ENCODE data around the gene EPHA2. TPM values are rescaled to one million over a fixed set of nuclear protein-coding genes. Genes with fewer than 3 reads are reported as not detected.
A peak's percentile ranks its signal among the peaks of the same experiment; 100 is the strongest.

EPHA2 gene
- total RNA-seq, 2 experiments from 2014 or later, result 0.22 to 0.33 TPM

DNA sequence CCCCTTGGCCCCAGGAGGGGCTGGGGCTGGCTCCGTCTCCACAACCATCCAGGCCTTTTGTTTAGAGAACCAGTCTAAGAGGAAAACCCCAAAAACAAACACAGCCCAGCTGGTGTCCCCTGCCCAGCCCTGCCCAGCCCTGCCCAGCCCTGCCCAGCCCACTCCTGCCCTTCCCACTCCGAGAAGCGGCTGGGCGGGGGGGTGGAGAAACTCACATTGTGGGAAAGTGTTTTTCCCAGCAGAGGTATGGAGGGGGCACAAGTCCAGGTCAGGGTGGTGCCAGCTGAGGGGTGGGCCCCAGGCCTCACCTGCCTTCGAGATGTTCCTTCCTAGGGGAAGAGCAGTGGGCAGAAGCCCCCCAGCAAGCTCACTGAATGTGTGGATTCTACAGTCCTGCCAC lies 72.4 kb downstream of the EPHA2 start:
- Mint-ChIP-seq H3K4me3 (no peak overlapping the region), H3K4me1 (ENCODE audit: low read depth) (peaks cover 6% of the 10 kb centered on the region), H3K27me3 (no peaks in the 10 kb centered on the region), H3K36me3 (no peaks in the 10 kb centered on the region), H3K27ac (no peak overlapping the region), H3K9me3 (no peaks in the 10 kb centered on the region)
- POLR2A ChIA-PET, result no interaction called here
- DNase-seq, result no peak
- intact Hi-C loops (cut with micrococcal nuclease), result no loop called here
- CTCF ChIA-PET, result interaction anchor here (0.5 to 8.3 kb wide), 14 partner anchors 10 to 376 kb away, joined by 3 to 381 read pairs (median 6); partner anchors contain the start of gene FAM131C

DNA sequence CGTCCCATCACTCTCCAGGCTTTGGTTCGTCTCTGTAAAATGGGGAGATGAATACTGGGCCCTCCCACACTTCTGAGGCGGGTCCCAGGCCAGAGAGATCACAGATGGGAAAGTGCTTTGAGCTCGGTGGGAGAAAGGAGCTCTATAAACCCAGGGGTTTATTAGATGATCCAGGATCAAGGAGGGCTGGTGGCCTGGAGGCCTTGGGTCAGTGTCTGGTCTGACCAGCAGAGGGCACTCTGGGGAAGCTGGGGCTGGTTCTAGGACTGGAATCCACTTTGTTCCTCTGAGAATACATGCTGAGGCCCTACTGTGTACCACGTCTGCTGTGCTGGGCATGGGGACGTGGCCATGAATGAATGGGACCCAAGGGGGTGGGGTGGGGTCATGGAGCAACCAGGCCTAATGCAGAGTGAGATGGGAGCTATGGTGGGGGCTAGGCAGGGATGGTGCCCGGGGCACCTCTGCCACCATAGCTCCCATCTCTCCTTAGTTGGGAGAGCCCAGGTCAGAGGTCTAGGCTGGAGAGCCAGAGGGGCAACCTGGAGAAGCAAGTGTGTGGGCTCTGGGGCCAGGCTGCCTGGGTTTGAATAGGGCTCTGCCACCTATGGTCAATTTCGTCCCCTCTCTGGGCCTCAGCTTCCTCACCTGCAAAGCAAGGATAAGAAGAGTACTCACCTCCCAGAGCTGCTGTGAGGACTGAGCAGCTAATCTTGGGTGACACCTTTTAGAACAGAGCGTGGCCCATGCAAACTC lies 73.4 kb downstream of the EPHA2 start:
- intact Hi-C loops (cut with micrococcal nuclease), result loop anchor here (1.0 kb wide), 1 partner anchor 105 kb away; no protein-coding TSS in a partner anchor
- Mint-ChIP-seq H3K4me1 (ENCODE audit: low read depth) (peaks cover 6% of the 10 kb centered on the region), H3K27me3 (no peaks in the 10 kb centered on the region), H3K9me3 (no peaks in the 10 kb centered on the region), H3K4me3 (no peak overlapping the region), H3K36me3 (no peaks in the 10 kb centered on the region), H3K27ac (no peak overlapping the region)
- POLR2A ChIA-PET, result no interaction called here
- CTCF ChIA-PET, result interaction anchor here (0.5 to 8.3 kb wide), 36 partner anchors 9 to 291 kb away, joined by 3 to 381 read pairs (median 4); partner anchors contain the start of genes EPHA2 and FAM131C
- peak; percentile 76 for DNase-seq

DNA sequence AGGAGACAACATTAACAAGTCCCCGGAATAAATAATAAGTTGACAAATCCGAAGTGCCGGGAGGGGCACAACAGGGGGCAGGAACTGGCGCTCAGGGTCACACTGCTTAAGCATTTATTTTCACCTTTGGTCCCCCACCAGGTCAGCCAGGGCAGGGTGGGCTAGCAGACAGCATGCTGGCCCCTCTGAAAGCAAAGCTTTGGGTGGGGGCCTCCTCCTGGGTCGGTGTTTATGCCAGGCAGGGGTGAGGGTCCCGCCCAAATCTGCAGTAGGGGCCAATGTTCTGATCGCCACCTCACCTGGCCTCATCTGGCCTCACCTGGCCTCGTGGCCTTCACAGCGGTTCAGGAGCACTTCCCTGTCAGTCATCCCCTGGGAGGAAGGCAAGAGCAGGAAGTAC lies 74.2 kb downstream of the EPHA2 start:
- ChIA-PET POLR2A (no interaction called here), CTCF (interaction anchor here (0.6 to 8.3 kb wide), 24 partner anchors 10 to 290 kb away, joined by 3 to 381 read pairs (median 4); partner anchors contain the start of genes EPHA2 and FAM131C)
- H3K9me3 Mint-ChIP-seq, result no peaks in the 10 kb centered on the region
- intact Hi-C loops (cut with micrococcal nuclease), result loop anchor here (1.0 kb wide), 1 partner anchor 106 kb away; no protein-coding TSS in a partner anchor
- H3K27ac Mint-ChIP-seq, result no peak overlapping the region
- no peak overlapping the region for H3K4me3 Mint-ChIP-seq
- peaks cover 6% of the 10 kb centered on the region for H3K4me1 Mint-ChIP-seq (ENCODE audit: low read depth)
- DNase-seq, result no peak
- no peaks in the 10 kb centered on the region for H3K36me3 Mint-ChIP-seq
- no peaks in the 10 kb centered on the region for H3K27me3 Mint-ChIP-seq

DNA sequence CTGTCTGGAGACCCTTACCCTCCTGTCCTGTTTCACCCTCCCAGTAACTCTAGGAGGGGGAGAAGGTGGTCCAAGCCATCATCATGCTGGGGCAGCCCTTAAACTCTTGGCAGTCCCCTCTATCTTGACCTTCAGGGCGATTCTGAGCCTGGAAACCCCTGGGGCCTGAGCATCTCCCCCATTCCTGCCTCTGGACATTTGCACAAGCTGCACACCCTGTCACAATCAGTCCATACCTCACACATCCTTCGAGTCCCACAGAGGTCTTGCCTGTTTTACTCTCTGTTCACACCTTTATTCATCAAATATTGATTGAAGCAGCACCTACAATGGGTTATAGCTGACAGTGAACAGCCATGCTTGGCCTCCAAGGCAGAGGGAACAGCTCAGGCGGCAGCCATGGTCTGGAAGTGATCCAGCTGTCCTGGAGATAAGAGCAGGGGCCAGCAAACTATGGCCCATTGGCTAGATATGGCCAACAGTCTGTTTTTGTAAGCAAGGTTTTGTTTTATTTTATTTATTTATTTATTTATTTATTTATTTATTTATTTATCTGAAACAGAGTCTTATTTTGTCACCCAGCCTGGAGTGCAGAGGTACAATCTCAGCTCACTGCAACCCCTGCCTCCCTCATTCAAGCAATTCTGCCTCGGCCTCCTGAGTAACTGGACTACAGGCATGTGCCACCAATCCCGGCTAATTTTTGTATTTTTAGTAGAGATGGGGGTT lies 75.3 kb downstream of the EPHA2 start:
- ChIA-PET CTCF (interaction anchor here (0.9 to 8.3 kb wide), 5 partner anchors 9 to 265 kb away, joined by 3 to 381 read pairs (median 31); partner anchors contain the start of gene FAM131C), POLR2A (interaction anchor here (0.6 kb wide), 1 partner anchor 59 kb away, joined by 3 read pairs; no protein-coding TSS in a partner anchor)
- H3K27ac Mint-ChIP-seq, result no peak overlapping the region
- peaks cover 6% of the 10 kb centered on the region for H3K4me1 Mint-ChIP-seq (ENCODE audit: low read depth)
- no peak overlapping the region for H3K4me3 Mint-ChIP-seq
- intact Hi-C loops (cut with micrococcal nuclease), result no loop called here
- H3K27me3 Mint-ChIP-seq, result no peaks in the 10 kb centered on the region
- no peak for DNase-seq
- no peaks in the 10 kb centered on the region for H3K9me3 Mint-ChIP-seq
- H3K36me3 Mint-ChIP-seq, result no peaks in the 10 kb centered on the region

DNA sequence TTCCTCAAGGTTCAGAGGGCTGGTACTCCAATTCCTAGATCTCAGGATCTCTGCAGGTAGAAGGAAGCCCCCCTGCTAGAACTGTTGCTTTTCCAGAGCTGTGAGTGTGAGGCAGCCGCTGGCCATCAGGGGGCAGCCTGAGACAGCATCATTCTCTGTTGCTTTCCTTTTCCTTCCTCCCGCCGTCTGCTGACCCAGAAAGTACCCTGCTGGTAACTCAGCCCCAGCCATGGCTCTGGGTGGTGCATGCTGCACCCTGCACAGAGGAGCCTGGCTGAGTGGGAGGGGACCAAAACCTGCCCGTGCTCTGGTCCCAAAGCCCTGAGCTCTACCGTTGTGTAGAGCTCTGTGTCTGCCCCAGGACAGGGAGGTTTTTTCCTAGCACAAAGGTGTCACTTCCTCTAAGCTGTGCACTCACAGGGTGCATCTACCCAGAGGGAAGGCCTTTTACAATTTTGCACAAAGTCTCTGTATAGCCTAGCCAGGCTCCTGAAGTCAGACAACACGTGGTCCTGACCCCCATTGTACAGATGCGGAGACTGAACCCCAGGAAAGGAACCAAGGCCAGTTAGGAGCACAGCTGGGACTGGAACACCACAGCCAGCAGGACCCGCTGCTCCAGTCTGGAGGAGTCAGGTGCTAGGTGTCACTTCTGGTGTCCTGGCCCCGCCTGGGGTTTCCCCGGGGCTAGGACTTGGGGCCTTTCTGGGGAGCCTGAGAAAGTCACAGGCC lies 76.8 kb downstream of the EPHA2 start:
- ChIA-PET CTCF (interaction anchor here (0.5 to 8.3 kb wide), 46 partner anchors 9 to 542 kb away, joined by 3 to 381 read pairs (median 4); partner anchors contain the start of genes ARHGEF19, CPLANE2, HSPB7 and NECAP2), POLR2A (interaction anchor here (0.9 to 1.2 kb wide), 2 partner anchors 8 to 107 kb away, joined by 3 to 4 read pairs; no protein-coding TSS in a partner anchor)
- H3K9me3 Mint-ChIP-seq, result no peaks in the 10 kb centered on the region
- no peak overlapping the region for H3K27ac Mint-ChIP-seq
- H3K27me3 Mint-ChIP-seq, result peaks cover 4% of the 10 kb centered on the region
- intact Hi-C loops (cut with micrococcal nuclease), result loop anchor here (1.0 to 10.0 kb wide), 3 partner anchors 108 to 286 kb away; partner anchors contain the start of gene SZRD1
- no peaks in the 10 kb centered on the region for H3K36me3 Mint-ChIP-seq
- peak overlapping the region; percentile 60 for H3K4me3 Mint-ChIP-seq
- H3K4me1 Mint-ChIP-seq (ENCODE audit: low read depth), result peaks cover 9% of the 10 kb centered on the region
- DNase-seq, result peak; percentile 84

DNA sequence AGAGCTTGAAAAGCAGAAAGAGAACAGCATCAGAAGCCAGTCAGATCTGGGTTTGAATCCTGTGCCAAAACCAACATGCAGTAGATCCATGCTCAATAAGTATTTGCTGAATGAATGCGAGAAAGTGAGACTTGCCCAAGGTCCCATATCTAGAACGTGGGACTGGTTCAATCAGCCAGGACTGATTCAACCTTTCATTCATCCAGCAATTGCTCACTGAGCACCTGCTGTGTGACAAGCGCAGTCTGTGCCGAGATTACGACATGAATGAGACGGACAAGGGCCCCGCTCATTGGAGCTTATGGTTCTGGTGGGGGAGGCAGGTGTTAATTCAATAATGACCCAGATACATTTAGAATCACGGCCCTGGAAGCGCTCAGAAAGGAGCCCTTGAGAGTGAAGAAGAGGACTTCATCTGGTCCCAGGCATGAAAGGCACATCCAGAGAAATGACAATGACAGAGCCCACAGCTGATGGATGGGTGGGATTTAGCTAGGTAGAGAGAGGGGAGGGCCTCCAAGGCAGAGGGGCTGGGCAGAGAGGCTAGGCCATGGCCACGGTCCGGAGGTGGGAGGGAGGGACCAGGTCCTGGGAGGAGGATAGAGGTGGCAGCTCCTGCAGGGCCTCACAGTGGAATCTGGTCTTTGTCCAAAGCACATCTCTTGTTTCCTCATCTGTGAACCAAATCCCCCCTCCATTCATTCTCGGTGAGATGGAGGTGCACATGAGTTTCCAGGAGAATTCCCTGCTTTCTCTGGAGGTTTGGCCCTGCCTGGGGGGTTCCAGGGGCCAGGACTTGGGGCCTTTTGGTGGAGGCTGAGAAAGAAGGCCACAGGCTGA lies 78.2 kb downstream of the EPHA2 start:
- no peak for DNase-seq
- CTCF ChIA-PET, result interaction anchor here (1.0 to 8.3 kb wide), 13 partner anchors 11 to 543 kb away, joined by 3 to 381 read pairs (median 6); no protein-coding TSS in a partner anchor
- intact Hi-C loops (cut with micrococcal nuclease), result loop anchor here (2.0 to 10.0 kb wide), 2 partner anchors 109 to 287 kb away; partner anchors contain the start of gene SZRD1
- POLR2A ChIA-PET, result no interaction called here
- Mint-ChIP-seq H3K4me3 (no peak overlapping the region), H3K9me3 (no peaks in the 10 kb centered on the region), H3K27ac (no peak overlapping the region), H3K4me1 (ENCODE audit: low read depth) (peaks cover 14% of the 10 kb centered on the region), H3K27me3 (peaks cover 9% of the 10 kb centered on the region), H3K36me3 (no peaks in the 10 kb centered on the region)

DNA sequence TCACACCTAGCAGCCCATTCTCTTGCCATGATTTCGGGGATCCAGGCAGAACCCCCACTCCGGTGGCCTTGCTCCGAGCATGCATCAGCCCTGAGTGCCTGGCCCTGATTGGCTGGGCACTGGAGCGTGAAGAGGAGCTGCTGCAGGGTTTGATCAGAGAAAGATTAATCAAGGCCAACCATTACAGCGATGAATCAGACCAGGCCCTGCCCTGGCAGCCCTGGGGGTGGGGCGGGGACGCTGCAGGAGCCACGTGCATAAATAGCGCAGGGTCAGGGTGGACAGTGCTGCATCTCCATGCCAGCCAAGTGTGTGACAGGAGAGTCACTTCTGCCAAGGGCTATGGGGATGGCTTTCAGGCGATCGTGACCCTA lies 79.0 kb downstream of the EPHA2 start:
- no peak overlapping the region for H3K4me3 Mint-ChIP-seq
- H3K36me3 Mint-ChIP-seq, result no peaks in the 10 kb centered on the region
- H3K4me1 Mint-ChIP-seq (ENCODE audit: low read depth), result peaks cover 14% of the 10 kb centered on the region
- H3K27me3 Mint-ChIP-seq, result peaks cover 9% of the 10 kb centered on the region
- intact Hi-C loops (cut with micrococcal nuclease), result loop anchor here (10.0 kb wide), 1 partner anchor 288 kb away; the partner anchor contains the start of gene SZRD1
- POLR2A ChIA-PET, result no interaction called here
- no peak for DNase-seq
- no peaks in the 10 kb centered on the region for H3K9me3 Mint-ChIP-seq
- no peak overlapping the region for H3K27ac Mint-ChIP-seq
- CTCF ChIA-PET, result interaction anchor here (1.0 to 8.3 kb wide), 4 partner anchors 92 to 167 kb away, joined by 3 to 381 read pairs (median 37); no protein-coding TSS in a partner anchor

DNA sequence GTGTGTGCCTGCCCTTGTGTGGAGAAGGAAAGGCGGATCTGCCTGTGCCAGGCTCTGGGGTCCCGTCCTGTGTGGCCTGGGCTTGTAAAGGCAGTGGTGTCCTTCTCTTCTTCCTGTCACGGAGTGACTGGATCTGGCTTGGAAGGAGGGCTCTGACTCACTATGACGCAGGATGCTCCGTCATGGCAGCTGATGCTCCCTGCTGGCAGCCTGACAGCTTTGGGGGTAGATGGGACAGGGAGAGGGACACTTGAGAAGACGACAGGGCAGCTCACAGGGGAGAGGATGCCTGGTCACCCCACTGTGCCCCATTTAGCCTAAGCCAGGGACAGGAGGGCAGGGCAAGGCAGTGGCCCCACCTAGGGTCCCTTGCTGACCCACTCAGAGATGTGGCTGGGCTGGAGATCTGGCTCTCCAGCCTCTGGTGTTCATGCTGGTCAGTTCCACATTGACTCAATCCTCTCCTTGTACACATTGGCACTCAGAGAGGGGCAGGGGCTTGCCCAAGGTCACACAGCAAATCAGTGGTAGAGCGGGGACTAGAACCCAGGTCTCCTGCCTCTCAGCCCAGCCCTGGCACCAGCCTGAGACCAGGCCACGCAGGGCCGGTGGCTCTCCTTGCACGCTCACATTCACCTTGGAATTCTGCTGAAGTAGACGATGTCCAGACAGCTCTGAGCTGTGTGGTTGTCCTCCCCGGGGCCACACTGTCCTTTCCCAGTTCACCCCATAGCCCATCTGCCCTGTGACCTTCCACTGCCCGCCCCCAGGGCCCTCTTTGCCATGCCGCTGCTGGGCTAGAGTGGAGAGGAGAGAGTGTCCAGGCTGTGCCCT lies 79.6 kb downstream of the EPHA2 start:
- H3K9me3 Mint-ChIP-seq, result no peaks in the 10 kb centered on the region
- CTCF ChIA-PET, result interaction anchor here (1.2 to 4.7 kb wide), 3 partner anchors 111 to 284 kb away, joined by 4 to 43 read pairs (median 4); no protein-coding TSS in a partner anchor
- H3K27ac Mint-ChIP-seq, result no peak overlapping the region
- H3K4me3 Mint-ChIP-seq, result no peak overlapping the region
- H3K36me3 Mint-ChIP-seq, result no peaks in the 10 kb centered on the region
- intact Hi-C loops (cut with micrococcal nuclease), result loop anchor here (10.0 kb wide), 1 partner anchor 289 kb away; the partner anchor contains the start of gene SZRD1
- H3K4me1 Mint-ChIP-seq (ENCODE audit: low read depth), result peaks cover 14% of the 10 kb centered on the region
- POLR2A ChIA-PET, result no interaction called here
- peaks cover 9% of the 10 kb centered on the region for H3K27me3 Mint-ChIP-seq
- DNase-seq, result no peak

DNA sequence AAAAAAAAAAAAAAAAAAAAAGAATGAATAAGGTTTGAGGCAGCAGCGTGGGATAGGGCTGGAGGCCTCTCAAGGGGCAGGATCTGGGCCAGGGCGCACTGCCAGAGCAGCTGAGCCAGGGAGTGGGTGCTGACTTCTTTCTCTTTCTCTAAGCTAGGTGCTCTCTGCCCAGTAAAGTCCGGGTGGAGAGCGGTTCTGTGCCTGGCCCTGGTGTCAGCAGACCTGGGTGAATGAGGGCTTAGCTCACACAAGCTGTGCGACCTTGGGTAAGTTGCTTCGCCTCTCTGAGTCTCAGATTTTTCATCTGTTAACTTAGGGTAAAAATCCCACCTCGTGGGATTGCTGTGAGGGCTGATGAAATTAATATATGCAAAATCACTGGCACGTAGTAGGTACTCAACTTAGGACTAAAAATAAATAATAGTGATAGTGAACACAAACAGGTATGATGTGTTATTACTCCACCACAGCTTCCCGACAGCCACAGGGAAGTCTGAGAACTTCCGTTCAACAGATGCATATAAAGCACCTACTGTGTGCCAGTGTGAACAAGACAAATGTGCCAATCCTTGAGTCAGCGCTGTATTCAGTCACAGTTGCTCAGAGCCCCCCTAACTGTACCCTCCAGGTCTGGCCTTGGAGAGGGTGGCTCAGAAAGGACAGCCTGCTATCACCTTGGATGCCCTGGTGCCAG lies 80.4 kb downstream of the EPHA2 start:
- no peak overlapping the region for H3K4me3 Mint-ChIP-seq
- intact Hi-C loops (cut with micrococcal nuclease), result loop anchor here (10.0 kb wide), 1 partner anchor 289 kb away; the partner anchor contains the start of gene SZRD1
- H3K9me3 Mint-ChIP-seq, result no peaks in the 10 kb centered on the region
- POLR2A ChIA-PET, result no interaction called here
- H3K36me3 Mint-ChIP-seq, result no peaks in the 10 kb centered on the region
- CTCF ChIA-PET, result interaction anchor here (0.6 to 4.7 kb wide), 5 partner anchors 10 to 284 kb away, joined by 4 to 43 read pairs (median 4); no protein-coding TSS in a partner anchor
- peaks cover 9% of the 10 kb centered on the region for H3K27me3 Mint-ChIP-seq
- peaks cover 14% of the 10 kb centered on the region for H3K4me1 Mint-ChIP-seq (ENCODE audit: low read depth)
- DNase-seq, result no peak
- no peak overlapping the region for H3K27ac Mint-ChIP-seq

All from activated CD4-positive, alpha-beta memory T cell treated with anti-CD3 and anti-CD28 coated beads for 36 hours (primary cell).